Progenitor cell of endocrine pancreas (in vitro differentiated cells): ENCODE data around the gene SFXN3. TPM values are rescaled to one million over a fixed set of nuclear protein-coding genes. Genes with fewer than 3 reads are reported as not detected.
A peak's percentile ranks its signal among the peaks of the same experiment; 100 is the strongest.

Experiments used
- DNase-seq: peaks from one replicate; pipeline ENCODE4 v3.0.0; 2021; ENCODE audit warnings: low spot score; ENCODE audit not compliant: unreplicated experiment
- H3K27ac Mint-ChIP-seq: 2 replicates; pipeline ENCODE4 v1.8.0; 2021; ENCODE audit warnings: mild to moderate bottlenecking, moderate library complexity, mixed read lengths
- H3K27me3 Mint-ChIP-seq: 2 replicates; pipeline ENCODE4 v1.8.0; 2021; ENCODE audit warnings: mixed read lengths
- H3K36me3 Mint-ChIP-seq: 2 replicates; pipeline ENCODE4 v1.8.0; 2022; ENCODE audit warnings: mixed read lengths; ENCODE audit not compliant: insufficient read depth
- H3K4me1 Mint-ChIP-seq: 2 replicates; pipeline ENCODE4 v1.8.0; 2021; ENCODE audit warnings: low read depth, mixed read lengths
- H3K4me3 Mint-ChIP-seq: 2 replicates; pipeline ENCODE4 v1.8.0; 2021; ENCODE audit warnings: low read depth, mild to moderate bottlenecking, moderate library complexity, mixed read lengths
- H3K9me3 Mint-ChIP-seq: 2 replicates; pipeline ENCODE4 v1.8.0; 2021; ENCODE audit warnings: low read depth, mixed read lengths
- total RNA-seq: library from RNA; stranded (reverse); gene quantifications from 2 replicates; pipeline ENCODE4 v1.2.1, GENCODE V29; 2021
- TF ChIP-seq, protein P1 (sequence below): fragments of 200-600 bp; sonication (generic); IDR thresholded peaks from one replicate; pipeline ENCODE4 v1.5.0; 2021; ENCODE audit warnings: antibody characterized with exemption, mild to moderate bottlenecking; ENCODE audit not compliant: unreplicated experiment

Gene SFXN3
- total RNA-seq, 1 donor from 2014 or later, result 6.1 TPM

DNA sequence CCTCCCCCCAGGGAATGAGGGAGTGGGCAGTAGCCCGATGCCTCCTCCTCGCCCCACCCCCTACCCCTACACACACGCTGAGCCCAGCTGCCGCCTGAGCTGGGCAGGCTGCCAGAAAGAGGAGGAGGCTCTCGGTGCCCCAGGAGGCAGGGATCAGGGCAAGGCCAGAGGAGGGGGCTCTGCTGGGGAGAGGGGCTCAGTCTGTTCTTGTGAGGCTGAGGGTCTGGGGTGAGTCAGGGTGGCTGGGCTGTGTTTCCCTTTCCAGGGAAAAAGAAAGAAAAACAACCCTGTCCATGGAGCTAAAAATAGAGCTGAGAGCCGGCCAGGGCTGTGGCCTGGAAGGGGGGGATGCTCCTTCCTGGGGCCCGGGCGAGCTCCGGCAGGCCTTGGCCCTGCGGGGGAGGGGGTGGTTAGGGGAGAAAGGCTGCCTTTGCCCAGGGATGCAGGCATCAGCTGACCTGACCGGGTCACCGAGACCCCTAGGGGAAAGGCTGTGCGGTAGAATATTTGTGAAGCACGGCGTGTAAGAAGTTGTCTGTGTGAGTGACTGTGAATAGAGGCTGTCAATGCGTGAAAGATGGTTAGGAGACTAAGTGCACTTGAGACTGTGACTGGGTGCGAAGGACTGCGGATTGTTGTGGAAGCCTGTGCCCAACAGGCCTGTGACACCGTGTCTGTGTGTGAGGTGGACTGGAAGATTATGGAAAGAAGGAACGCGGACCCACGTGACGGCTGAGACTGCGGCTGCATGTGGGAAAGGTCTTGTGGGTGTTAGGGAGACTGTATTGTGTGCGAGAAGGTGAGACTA lies 32.6 kb upstream of the SFXN3 start:
- peaks cover 16% of the 10 kb centered on the region for H3K4me1 Mint-ChIP-seq
- H3K27ac Mint-ChIP-seq, result peak overlapping the region; percentile 97
- no peak for DNase-seq
- H3K36me3 Mint-ChIP-seq, result peaks cover 3% of the 10 kb centered on the region
- TF ChIP-seq, protein P1, sequence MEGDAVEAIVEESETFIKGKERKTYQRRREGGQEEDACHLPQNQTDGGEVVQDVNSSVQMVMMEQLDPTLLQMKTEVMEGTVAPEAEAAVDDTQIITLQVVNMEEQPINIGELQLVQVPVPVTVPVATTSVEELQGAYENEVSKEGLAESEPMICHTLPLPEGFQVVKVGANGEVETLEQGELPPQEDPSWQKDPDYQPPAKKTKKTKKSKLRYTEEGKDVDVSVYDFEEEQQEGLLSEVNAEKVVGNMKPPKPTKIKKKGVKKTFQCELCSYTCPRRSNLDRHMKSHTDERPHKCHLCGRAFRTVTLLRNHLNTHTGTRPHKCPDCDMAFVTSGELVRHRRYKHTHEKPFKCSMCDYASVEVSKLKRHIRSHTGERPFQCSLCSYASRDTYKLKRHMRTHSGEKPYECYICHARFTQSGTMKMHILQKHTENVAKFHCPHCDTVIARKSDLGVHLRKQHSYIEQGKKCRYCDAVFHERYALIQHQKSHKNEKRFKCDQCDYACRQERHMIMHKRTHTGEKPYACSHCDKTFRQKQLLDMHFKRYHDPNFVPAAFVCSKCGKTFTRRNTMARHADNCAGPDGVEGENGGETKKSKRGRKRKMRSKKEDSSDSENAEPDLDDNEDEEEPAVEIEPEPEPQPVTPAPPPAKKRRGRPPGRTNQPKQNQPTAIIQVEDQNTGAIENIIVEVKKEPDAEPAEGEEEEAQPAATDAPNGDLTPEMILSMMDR, result no peak
- no peaks in the 10 kb centered on the region for H3K27me3 Mint-ChIP-seq
- no peaks in the 10 kb centered on the region for H3K9me3 Mint-ChIP-seq
- H3K4me3 Mint-ChIP-seq, result peak overlapping the region; percentile 75

DNA sequence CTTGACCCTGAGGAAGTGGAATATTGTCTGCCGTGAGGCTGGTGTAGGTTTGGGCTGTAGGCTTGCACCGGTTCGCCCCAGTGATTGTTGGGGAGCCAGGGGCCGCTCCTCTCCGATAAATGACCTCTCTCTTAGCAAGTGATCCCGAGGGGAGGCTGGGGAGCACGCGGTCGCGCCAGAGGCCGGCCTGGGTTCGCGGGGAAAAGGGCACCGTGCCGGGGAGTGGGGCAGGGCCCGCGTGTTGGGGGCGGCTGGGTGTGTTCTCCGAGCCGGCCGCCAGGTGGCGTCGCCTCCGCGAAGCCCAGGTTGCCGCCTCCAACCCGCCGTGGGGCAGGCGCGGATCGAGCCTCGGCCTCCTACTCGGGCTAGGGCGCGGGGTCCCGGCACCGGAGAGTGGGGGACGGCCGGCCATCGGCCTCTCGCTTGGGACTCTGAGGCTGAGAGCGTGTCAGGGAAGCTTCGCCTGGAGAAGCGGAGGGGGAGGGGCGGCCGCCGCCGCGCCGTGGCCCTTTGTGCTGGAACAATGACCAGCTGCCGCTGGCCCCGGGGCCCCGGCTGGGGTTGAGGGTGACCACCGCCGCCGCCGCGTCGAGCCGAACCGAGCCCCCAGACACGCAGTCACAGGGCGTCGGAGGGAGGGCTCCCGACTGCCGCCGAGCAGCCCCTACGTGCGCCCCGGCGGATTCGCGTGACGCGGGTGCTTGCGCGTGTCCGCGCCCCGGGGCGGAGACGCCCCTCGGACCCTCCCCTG lies 31.9 kb upstream of the SFXN3 start:
- TF ChIP-seq, protein P1, result peak; percentile 98
- H3K27ac Mint-ChIP-seq, result peak overlapping the region; percentile 97
- peak overlapping the region; percentile 75 for H3K4me3 Mint-ChIP-seq
- H3K36me3 Mint-ChIP-seq, result peaks cover 4% of the 10 kb centered on the region
- H3K4me1 Mint-ChIP-seq, result peaks cover 16% of the 10 kb centered on the region
- no peaks in the 10 kb centered on the region for H3K27me3 Mint-ChIP-seq
- H3K9me3 Mint-ChIP-seq, result no peaks in the 10 kb centered on the region
- DNase-seq, result peak; percentile 77

DNA sequence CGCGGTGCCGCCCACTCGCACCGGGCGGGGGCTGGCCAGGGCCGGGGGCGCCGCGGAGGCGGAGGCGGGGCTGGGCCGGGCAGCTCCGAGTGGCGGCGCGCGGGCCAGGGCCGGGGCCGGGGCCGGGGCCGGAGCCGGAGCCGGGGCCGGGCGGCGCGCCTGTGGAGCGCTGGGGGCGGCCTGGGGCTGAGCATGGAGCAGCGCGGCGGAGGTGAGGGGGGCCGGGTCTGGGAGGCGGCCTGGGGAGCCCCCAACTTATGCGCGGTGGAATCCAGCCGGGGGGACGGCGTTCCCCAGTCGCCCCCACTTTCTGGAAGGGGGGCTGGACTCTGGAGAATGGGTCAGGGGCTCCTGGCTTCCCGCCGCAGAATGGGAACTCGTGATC lies 31.3 kb upstream of the SFXN3 start, which contains the start of gene LZTS2:
LZTS2 (plus strand) TSS at position 67 of the 385 bp plus-strand sequence. CDS start 2,731 bp downstream, outside the sequence.
- Mint-ChIP-seq H3K4me1 (peaks cover 16% of the 10 kb centered on the region), H3K4me3 (peak within 1 kb of the TSS; percentile 75), H3K27me3 (no peaks in the 10 kb centered on the region), H3K27ac (peak within 1 kb of the TSS; percentile 97), H3K9me3 (no peaks in the 10 kb centered on the region), H3K36me3 (peaks cover 2% of the 10 kb centered on the region)
- TF ChIP-seq, protein P1, result no peak
- peak; percentile 46 for DNase-seq

DNA sequence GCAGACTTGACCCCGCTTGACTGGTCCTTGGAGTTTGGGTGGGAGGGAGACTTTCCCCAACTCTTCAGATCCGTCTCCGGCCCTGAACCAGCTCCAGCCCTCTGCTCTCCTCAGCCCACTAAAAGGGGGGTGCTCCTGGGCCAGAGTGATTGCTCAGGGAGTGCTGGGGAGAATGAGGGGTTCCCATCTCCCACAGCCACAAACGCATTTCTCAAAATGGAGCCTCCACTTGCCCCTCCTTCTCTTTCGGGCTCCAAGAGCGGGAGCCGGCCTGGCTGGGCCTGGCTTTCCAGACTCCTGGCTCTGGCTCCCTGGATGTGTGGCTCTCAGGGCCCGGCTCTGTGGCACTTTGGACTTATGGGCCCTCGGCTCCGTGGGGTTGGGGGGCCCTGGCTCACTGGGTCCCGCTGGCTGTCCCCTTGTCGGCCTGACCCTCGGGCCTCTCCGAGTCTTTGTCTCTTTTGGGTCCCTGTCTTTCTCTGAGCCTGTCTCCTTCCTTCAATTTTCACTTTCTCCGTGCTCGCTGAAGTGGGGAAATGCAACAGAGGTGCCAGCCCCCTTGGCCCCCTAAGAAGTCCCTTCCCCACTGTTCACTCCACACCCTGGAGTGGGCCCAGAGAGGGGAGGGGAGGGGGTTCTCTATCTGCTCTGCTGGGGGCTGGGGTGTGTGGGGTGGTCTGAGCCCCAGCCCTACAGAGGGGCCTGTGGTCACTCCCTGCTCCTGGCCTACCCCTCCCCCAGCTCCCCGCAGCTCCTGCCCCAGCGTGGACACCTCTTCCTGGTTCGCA lies 30.7 kb upstream of the SFXN3 start:
- DNase-seq, result no peak
- TF ChIP-seq, protein P1, result no peak
- H3K9me3 Mint-ChIP-seq, result no peaks in the 10 kb centered on the region
- H3K27me3 Mint-ChIP-seq, result no peaks in the 10 kb centered on the region
- peaks cover 16% of the 10 kb centered on the region for H3K4me1 Mint-ChIP-seq
- H3K4me3 Mint-ChIP-seq, result peak overlapping the region; percentile 75
- H3K27ac Mint-ChIP-seq, result peak overlapping the region; percentile 97
- H3K36me3 Mint-ChIP-seq, result peaks cover 4% of the 10 kb centered on the region
